HUES64 (cell line): ENCODE results near the gene SLC11A1.

Experiments
- H3K27ac ChIP-seq: 2 replicates; pipeline ENCODE4 v1.7.0; 2013; ENCODE audit warnings: low read depth, low read length, inconsistent platforms
- H3K27me3 ChIP-seq: 2 replicates; pipeline ENCODE4 v1.6.1; 2013; ENCODE audit warnings: mild to moderate bottlenecking, low read length; ENCODE audit not compliant: insufficient read depth
- H3K36me3 ChIP-seq: 2 replicates; pipeline ENCODE4 v1.6.1; 2013; ENCODE audit warnings: mild to moderate bottlenecking, low read length; ENCODE audit not compliant: insufficient read depth
- H3K4me1 ChIP-seq: 2 replicates; pipeline ENCODE4 v1.6.1; 2013; ENCODE audit warnings: mild to moderate bottlenecking, low read length, moderate library complexity; ENCODE audit not compliant: insufficient read depth
- H3K4me3 ChIP-seq: 2 replicates; pipeline ENCODE4 v1.5.1; 2013; ENCODE audit warnings: mild to moderate bottlenecking, low read length, moderate library complexity
- H3K9ac ChIP-seq: 2 replicates; pipeline ENCODE4 v1.6.1; 2013; ENCODE audit warnings: mild to moderate bottlenecking, low read depth, low read length
- H3K9me3 ChIP-seq: 2 replicates; pipeline ENCODE4 v1.6.1; 2013; ENCODE audit warnings: low read depth, low read length; ENCODE audit not compliant: insufficient read depth
- WGBS: fragments of 150-250, 120-280 bp; methylation state at CpG from one replicate; pipeline ENCODE4 v1.1.7; 2013; ENCODE audit warnings: missing lambda C conversion rate; 5-methylcytosine and 5-hydroxymethylcytosine counted together

Gene SLC11A1

DNA sequence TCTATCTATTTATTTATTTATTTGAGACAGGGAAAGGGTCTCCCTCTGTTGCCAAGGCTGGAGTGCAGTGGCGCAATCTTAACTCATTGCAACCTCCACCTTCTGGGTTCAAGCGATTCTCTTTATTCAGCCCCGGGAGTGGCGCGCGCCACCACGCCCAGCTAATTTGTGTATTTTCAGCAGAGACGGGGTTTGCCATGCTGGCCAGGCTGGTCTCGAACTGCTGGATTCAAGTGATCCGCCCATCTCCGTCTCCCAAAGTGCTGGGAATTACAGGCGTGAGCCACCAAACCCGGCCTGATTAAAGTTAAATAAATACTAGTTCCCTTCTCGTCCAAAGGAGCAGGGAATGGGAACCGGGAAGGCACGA is 13.4 kb downstream of the SLC11A1 start:
- Histone ChIP-seq H3K27ac (no peak overlapping the region), H3K9ac (peak overlapping the region; percentile 0; the same call in 1 of the 2 replicates), H3K36me3 (no peaks in the 10 kb centered on the region), H3K4me3 (peak overlapping the region; percentile 80), H3K9me3 (no peaks in the 10 kb centered on the region), H3K4me1 (peaks cover 6% of the 10 kb centered on the region), H3K27me3 (peaks cover 40% of the 10 kb centered on the region)
- WGBS, result 12% methylated on average over 16 of the region's 16 CpGs

- Histone ChIP-seq H3K27me3 (peaks cover 40% of the 10 kb centered on the region), H3K4me3 (peak overlapping the region; percentile 80), H3K36me3 (no peaks in the 10 kb centered on the region), H3K9ac (peak overlapping the region; percentile 94), H3K4me1 (peaks cover 7% of the 10 kb centered on the region), H3K27ac (peak overlapping the region; percentile 99), H3K9me3 (no peaks in the 10 kb centered on the region)
- under 1% methylated on average over 57 of the region's 57 CpGs for WGBS
Measured at GRCh38 chr2:218395826-218396687, 14.0 kb downstream of the SLC11A1 start.

DNA sequence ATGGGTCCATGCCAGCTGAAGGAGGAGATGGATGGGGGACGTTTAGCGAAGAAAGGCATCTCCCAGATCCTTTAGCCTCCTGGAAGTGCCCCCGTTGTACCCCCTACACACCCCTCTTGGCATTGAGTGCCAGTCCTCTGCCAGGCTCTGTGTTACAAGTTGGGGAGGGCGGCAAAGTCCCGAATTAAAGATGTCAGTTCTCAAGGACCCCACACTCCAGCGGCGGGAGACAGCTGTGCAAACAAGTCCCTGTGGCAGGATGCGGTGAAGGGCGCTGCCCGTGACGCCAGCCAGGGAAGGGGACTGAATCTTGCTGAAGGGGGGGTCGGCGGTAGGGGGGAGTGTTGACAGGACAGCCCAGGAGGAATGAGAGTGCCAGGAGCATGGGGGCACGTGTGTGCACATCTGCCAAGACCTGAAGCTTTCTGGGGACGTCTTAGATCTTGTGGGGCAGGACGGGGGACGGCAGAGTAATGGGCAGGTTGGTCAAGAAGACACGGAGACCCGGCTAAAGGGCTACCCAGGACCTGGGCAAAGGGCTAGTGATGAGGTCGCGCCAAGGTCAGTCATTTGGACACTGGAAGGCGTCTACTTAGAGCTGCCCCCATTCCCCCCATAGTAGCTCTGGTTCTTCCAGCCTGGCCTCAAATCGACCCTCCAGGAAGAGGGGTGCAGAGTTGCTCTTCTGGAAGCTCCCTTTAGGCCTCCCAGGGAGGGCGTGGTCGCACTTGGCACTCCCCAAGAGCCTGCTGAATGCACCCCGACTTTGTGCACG is 14.8 kb downstream of the SLC11A1 start:
- Histone ChIP-seq H3K4me1 (peaks cover 9% of the 10 kb centered on the region), H3K36me3 (no peaks in the 10 kb centered on the region), H3K9ac (0 out of 2 replicates have a peak overlapping the region, but pooled peaks have one; percentile 94), H3K27me3 (peaks cover 40% of the 10 kb centered on the region), H3K27ac (no peak overlapping the region), H3K4me3 (peak overlapping the region; percentile 80), H3K9me3 (no peaks in the 10 kb centered on the region)
- under 1% methylated on average over 25 of the region's 27 CpGs for WGBS

GRCh38 chr2:218397463-218397819 is 15.4 kb downstream of the SLC11A1 start:
- Histone ChIP-seq H3K36me3 (no peaks in the 10 kb centered on the region), H3K27ac (no peak overlapping the region), H3K9ac (no peak overlapping the region), H3K27me3 (peaks cover 40% of the 10 kb centered on the region), H3K9me3 (no peaks in the 10 kb centered on the region), H3K4me1 (peaks cover 9% of the 10 kb centered on the region), H3K4me3 (peak overlapping the region; percentile 80)
- 5% methylated on average over 10 of the region's 12 CpGs for WGBS

- no peaks in the 10 kb centered on the region for H3K36me3 ChIP-seq
- peaks cover 9% of the 10 kb centered on the region for H3K4me1 ChIP-seq
- peak overlapping the region; percentile 80 for H3K4me3 ChIP-seq
- no peak overlapping the region for H3K27ac ChIP-seq
- no peaks in the 10 kb centered on the region for H3K9me3 ChIP-seq
- no peak overlapping the region for H3K9ac ChIP-seq
- 2% methylated on average over 35 of the region's 35 CpGs for WGBS
- H3K27me3 ChIP-seq, result peaks cover 40% of the 10 kb centered on the region
Measured at GRCh38 chr2:218397820-218398436, 15.9 kb downstream of the SLC11A1 start.

- Histone ChIP-seq H3K9me3 (no peaks in the 10 kb centered on the region), H3K9ac (peak overlapping the region; percentile 16; the same call in 1 of the 2 replicates), H3K4me1 (peaks cover 9% of the 10 kb centered on the region), H3K27ac (no peak overlapping the region), H3K36me3 (peaks cover 5% of the 10 kb centered on the region; the same call in 1 of the 2 replicates), H3K4me3 (peak overlapping the region; percentile 80), H3K27me3 (peaks cover 40% of the 10 kb centered on the region)
- 1% methylated on average over 91 of the region's 95 CpGs for WGBS
Measured at GRCh38 chr2:218398437-218399390, 16.6 kb downstream of the SLC11A1 start.

- peaks cover 10% of the 10 kb centered on the region for H3K4me1 ChIP-seq
- peaks cover 40% of the 10 kb centered on the region for H3K27me3 ChIP-seq
- peaks cover 13% of the 10 kb centered on the region; the same call in 1 of the 2 replicates for H3K36me3 ChIP-seq
- peak within 1 kb of the TSS; percentile 80 for H3K4me3 ChIP-seq
- WGBS, result under 1% methylated on average over 71 of the region's 78 CpGs
- H3K27ac ChIP-seq, result peak within 1 kb of the TSS; percentile 68; the same call in 1 of the 2 replicates
- no peaks in the 10 kb centered on the region for H3K9me3 ChIP-seq
- H3K9ac ChIP-seq, result peak within 1 kb of the TSS; percentile 47
Measured at GRCh38 chr2:218399391-218400166, 17.5 kb downstream of the SLC11A1 start, which contains the start of gene CTDSP1. Gene CTDSP1, plus strand, starts transcription at chr2:218399868. Its CDS starts 223 bp downstream, at chr2:218400091.

DNA sequence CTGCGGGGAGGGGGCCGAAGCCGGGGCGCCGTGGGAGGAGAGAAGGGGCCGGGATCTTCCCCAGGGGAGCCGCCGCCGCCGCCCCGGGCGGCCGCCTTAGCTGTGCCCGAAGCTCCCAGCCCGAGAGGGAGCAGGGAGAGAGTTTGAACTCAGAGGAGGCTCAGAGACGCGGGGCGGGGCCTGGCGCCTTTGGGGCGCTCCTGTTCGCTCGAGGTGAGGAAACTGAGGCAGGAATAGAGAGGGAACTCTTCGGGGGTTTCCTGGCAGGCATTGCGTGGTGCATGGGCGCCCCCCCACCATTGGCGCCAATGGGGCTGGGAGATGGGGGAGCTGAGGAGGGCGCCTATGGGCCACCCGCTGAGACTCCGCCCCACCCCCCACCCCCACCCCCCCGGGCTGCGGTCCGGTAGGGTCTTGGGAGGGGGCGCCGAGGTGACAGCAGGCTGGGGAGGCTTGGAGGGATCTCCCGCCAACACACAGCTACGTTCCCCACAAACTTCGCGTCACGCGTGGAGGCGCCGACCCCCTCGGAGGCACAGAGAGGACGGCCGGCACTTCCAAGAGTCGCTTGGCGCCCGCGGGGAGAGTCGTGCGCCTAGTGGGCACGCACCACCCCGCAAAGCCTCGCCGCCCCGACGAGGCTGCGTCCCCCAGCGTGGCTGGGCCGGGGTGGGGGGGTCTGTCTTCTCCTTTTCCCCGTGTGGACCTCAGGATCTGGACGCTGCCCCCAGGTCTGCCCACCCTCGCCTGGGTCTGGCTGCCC is 18.3 kb downstream of the SLC11A1 start:
- under 1% methylated on average over 53 of the region's 63 CpGs for WGBS
- Histone ChIP-seq H3K36me3 (peaks cover 13% of the 10 kb centered on the region; the same call in 1 of the 2 replicates), H3K9ac (peak overlapping the region; percentile 47), H3K27me3 (peaks cover 34% of the 10 kb centered on the region), H3K27ac (peak overlapping the region; percentile 68; the same call in 1 of the 2 replicates), H3K4me1 (peaks cover 17% of the 10 kb centered on the region), H3K9me3 (no peaks in the 10 kb centered on the region), H3K4me3 (peak overlapping the region; percentile 72)
